PC-9 (cell line): ENCODE data around the gene HOXA4.

Source experiments
- CTCF ChIP-seq: fragments of 200-600 bp; sonication (generic); conservative IDR thresholded peaks from 2 replicates; pipeline ENCODE4 v1.6.1; 2017; ENCODE audit warnings: mixed run types, antibody characterized with exemption, mild to moderate bottlenecking, moderate library complexity
- EZH2 ChIP-seq: fragments of 200-600 bp; sonication (generic); IDR thresholded peaks from 2 replicates; pipeline ENCODE4 v1.8.0; 2017; ENCODE audit warnings: antibody characterized with exemption, low read depth

GRCh38 chr7:27101171-27101956, 29.2 kb downstream of the HOXA4 start:
- TF ChIP-seq EZH2, result no peak
- no peak for TF ChIP-seq CTCF
